ENCODE measurements around the gene PJVK.
"Not testable (repeated sequence)": the region's sequence is repeated elsewhere in the genome, so short reads cannot be mapped to it uniquely, and the experiment has no call there.

PJVK gene, protein sequence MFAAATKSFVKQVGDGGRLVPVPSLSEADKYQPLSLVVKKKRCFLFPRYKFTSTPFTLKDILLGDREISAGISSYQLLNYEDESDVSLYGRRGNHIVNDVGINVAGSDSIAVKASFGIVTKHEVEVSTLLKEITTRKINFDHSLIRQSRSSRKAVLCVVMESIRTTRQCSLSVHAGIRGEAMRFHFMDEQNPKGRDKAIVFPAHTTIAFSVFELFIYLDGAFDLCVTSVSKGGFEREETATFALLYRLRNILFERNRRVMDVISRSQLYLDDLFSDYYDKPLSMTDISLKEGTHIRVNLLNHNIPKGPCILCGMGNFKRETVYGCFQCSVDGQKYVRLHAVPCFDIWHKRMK
- 4.3 reads per million, percentile 17 among the genes with 10 or more reads in this experiment for total RNA-seq

DNA sequence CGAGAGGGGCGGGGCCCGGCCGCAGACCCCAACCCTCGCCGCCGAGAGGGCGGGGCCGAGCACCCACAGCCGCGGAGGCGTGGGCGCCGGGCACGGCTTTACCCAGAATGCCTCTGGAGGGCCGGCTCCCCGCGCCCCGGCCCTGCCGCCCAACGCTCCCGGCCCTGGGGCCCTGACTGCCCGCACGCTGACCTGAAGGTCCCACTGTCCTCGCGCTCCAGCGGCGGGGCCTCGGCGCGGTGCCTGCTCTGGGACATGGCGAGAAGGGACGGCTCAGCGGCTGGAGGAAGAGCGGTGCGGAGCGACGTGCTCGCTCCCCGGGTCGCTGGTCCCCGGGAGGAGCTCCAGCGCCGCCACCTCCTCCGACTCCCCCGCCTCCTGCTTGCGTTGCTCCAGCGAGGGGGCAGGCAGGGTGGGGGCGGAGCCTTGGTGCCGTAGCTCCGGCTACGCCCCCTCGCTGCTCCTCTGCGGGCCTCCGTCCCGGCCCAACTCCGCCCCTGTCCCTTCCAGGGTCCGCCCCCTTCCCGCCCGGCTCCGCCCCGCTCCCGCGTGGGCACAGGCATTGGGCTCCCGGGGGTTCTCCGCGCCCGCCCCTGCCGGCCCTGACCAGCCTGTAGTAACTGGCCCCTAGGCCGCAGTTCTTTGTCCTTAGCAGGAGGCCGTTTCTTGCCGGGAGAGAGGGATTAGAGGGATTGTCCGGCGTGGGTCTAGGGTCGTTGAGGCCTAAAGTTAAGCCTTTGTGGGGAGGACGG lies at the start of gene PJVK, which contains the start of gene PRKRA:
PJVK (plus strand) TSS at position 605 of the 752 bp plus-strand sequence. CDS start 2,032 bp downstream, outside the sequence.
PRKRA (minus strand) TSS at position 402 of the 752 bp plus-strand sequence; CDS start at position 257, 145 bp downstream.
- peak; percentile 91 for DNase-seq

DNA sequence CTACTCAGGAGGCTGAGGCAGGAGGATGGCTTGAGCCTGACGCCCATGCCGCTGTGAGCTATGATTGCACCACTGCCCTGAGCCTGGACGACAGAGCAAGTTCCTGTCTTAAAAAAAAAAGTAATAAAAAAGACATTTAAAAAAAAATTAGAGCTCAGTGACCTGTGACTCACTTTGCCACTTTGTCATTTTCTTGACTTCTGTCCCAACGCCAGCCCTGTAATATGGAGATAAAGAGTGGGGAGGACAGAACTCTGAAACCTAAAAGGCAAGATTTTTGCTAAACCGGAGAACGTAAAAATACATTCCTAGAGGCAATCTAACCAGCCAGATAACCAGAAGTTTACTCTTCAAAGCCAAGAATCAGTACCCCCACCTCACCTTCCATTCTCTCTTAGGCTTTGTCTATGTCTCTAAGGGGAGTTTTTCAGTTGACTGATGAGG lies 49.2 kb upstream of the PJVK start:
- no peak for DNase-seq

DNA sequence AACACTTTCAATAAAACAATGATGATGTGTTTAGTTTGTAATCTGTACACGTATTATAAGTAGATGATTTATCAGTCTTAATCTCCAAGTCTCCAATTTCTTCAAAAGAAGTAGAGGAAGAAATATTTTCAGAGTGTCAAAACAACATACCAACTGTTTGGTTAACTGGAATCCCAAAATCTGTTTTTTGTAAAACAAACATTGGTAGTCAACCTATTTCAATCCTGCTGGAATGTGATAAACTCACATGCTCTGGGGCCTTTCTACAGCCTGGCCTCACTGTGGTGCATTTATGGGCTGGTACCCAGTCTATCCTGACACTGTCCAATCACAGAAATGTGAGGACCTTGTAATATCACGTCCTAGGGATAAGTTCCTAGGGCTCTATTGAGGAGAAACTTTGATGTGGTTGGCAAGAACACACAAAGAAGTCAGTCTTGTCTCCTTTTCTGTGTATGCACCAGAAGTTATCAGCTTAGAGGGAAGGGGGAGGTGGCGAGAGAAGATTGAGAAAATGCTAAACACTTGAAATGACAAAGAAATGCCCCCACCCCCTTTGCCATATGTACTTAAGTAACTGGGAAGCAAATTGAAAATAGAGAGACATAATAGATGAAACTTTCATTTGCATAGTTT lies 47.4 kb upstream of the PJVK start:
- no peak for DNase-seq

DNA sequence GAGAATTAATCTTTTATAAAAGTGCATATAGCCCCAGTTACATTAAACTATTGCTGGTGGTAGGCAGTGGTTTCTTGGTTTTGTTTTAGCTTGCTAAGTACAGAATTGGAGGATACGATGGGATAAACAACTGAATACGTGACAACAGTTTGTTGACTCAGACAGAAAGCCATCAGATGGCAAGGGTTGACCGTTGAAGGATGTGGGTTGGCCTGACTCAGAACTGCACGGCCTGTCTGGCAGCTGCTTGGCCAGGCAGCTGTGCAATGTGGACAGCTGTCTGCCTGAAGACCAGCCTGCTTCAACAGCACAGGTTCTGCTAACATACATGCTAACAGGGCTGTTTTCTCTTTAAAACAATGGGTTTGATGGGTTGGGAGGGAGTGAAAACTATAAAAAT lies 46.8 kb upstream of the PJVK start:
- no peak for DNase-seq

DNA sequence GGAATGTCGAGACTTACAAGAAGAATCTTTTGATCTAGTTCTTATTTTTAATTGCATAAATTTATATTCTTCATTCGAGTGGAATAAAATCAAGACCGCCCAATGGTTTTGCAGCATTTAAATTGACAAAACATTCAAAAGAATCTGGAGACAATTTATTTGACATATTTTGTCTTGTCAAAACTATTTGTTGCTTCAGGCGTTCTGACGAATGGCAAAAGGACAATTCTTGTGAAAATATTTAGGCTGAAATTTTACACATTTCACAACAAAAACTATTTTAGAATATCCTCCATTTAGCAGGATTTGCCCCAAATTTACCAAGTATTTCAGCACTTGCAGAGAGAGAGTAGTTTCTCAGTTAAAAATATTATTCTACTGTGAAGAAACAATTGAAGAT lies 41.9 kb upstream of the PJVK start:
- no peak for DNase-seq

DNA sequence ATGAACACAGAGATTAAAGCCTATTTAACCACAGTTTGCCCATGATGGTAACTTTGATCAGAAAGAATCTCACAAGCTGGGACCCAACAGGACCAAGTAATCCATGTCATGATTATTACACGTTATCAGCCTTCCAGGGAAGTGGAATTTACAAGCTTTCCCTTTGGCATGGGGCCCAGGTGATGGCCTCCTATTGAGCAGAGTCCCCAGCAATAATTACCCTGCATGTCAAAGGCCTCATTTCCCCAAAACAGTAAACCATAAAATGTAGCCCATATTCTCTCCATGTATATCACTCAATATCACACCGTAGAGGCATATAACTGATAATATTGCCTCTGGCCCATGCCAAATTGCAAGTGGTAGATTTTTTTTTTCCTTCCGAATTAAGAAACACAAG lies 39.1 kb upstream of the PJVK start:
- no peak for DNase-seq

DNA sequence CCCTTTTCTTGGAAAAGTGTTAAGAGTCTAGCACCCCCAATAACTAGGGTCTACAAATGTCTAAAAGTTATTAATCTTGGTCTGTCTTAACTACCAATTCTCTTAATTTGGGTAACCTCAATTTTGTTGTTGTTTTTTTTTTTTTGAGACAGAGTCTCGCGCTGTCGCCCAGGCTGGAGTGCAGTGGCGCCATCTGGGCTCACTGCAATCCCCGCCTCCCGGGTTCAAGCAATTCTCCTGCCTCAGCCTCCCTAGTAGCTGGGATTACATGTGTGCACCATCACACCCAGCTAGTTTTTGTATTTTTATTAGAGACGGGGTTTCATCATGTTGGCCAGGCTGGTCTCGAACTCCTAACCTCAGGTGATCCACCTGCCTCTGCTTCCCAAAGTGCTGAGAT lies 38.7 kb upstream of the PJVK start:
- not testable (repeated sequence) for DNase-seq

DNA sequence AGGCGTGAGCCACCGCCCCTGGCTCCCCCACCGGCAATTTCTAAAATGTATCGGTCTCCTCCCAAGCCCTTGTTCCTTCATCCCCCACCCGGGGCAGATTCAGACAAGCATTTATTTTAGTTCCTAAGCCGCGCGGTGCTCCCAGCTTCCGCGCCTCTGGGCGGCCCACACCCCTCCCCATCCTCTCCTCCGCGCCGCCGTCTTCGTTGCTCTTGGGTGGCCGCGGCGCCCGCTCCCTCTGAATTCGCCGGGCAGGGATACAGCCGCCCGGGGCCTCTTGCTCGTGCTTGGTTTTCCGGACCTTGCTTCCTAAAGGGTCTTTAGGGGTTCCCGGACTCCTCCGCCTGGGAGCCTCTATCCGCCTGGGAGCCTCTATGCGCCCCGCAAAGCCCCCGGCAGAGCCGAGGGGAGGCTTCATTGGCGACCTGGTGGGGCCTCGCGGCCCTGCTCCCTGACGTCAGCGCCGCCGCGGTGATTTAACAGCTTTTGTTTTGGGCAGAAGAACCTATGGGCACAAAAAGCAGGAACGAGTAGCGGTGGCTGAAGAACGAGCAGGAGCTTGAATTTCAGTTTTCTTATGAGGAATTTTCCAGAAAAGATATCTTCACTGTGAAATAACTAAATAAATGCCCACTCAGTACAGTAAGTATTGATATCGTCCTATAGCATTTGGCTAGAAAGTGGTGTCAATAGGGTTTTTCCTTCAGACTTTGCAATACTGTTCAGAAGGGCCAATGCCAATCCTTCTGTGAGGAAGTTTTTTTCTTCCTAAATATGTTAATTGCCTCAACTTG lies 37.5 kb upstream of the PJVK start:
- DNase-seq: peak; percentile 58

DNA sequence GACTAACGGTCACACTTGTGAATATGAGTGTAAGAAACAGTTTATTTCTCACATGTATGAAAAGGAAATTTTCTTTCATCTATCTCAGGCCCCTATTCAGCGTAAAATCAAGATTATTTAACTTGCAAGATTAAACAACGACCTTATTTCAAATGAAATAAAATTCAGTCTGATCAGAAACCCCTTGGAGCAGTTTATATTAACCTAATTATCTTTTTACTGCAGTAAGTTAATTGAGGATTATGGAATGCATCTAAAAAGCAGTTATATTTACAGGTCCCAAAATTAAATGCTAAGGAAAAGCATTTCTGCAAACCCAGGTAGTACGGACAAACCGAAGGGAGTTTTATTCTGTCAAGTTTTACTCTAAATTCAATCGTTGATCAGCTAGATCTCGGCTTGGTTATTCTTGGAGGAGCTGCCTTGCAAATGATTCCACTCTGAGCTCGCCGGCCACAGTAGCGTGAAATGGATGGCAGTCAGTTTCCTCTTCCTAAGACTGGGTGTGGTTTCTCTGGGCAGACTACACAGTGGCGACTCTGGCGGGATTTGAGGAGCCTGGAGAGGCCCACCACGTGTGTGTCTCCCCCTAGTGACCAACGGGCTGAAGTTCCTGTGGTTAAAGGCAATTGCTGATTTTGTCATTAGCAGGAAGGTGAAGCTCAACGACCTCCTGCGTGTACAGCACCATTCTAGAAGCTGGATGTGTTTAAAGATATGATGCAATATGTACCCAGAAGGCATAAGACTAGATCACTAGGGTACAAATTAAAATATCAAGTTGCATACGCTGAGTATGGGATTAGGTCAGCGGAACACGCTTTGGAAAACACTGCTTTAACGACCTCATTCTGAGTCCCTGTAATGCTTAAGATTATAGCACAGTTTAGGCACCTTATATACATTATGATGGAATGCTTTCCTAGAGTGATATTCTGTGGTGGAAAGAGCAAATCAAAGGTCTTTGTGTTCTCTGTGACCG lies 36.6 kb upstream of the PJVK start:
- DNase-seq: peak; percentile 63

DNA sequence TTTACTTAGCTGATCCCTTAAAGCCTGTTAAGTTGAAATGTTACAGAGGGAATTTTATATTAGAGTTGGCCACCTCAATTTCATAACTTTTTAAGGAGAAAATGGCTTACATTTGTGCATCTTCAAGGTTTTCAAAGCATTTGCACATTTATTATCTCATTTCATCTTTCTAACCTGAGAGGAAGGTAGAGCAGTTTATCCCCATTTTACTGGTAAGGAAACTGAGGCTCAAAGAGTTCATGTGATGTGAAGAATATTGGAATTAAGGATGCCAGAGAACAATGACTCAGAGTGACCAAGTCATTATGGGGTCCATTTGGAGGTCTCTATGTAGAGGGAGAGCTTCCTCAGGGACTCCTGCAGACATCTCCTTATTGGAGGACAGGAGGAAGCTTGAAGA lies 35.2 kb upstream of the PJVK start:
- no peak for DNase-seq

DNA sequence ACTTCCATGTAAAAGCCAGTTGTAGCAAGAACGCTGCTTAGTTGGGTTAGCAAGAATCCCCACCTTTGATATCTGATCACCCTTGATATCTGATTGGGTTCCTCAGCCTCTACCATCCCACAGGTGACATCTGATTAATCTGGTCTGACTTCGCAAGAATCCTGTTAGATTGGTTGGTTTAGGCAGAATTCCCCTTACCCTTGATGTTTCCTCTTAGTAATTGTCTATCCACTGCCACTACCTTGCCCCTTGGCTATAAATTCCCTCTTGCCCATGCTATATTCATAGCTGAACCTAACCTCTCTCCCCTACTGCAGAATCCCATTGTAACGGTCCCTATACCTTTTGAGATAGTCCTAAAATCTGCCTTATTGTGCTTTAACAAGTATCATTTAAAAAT lies 33.3 kb upstream of the PJVK start:
- DNase-seq: no peak

DNA sequence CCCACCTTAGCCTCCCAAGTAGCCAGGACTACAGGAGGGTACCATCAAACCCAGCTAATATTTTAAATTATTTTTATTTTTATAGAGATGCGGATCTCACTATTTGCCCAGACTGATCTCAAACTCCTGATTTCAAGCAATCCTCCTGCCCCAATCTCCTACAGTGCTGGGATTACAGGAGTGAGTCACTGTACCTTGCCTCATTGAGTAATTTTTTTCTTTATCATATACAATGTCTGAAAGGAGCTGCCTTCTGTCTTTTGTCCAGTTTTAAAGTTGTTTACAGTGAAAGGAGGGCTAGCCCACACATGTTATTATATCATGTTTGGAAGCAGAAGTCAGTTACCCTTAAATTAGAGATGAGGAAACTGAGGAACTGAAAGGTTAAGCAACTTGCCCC lies 32.8 kb upstream of the PJVK start:
- DNase-seq: no peak

DNA sequence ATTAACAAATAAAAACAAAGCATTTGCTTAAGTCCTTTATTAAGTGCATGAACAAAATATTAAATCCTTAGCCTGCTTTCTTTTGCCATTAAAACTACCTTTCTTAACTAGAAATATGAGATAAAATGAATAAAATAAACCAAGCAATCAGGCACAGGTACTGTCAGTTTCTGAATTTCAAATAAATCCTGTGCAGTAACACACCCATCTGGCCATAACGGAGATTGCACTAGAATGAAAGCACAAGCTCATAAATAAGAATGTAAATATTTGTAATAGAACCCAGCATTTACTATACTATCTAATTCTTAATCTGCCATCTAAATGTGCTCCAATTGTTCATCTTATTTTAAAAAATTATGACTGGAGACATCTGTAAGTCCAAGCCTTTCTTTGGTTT lies 32.1 kb upstream of the PJVK start:
- DNase-seq: no peak

DNA sequence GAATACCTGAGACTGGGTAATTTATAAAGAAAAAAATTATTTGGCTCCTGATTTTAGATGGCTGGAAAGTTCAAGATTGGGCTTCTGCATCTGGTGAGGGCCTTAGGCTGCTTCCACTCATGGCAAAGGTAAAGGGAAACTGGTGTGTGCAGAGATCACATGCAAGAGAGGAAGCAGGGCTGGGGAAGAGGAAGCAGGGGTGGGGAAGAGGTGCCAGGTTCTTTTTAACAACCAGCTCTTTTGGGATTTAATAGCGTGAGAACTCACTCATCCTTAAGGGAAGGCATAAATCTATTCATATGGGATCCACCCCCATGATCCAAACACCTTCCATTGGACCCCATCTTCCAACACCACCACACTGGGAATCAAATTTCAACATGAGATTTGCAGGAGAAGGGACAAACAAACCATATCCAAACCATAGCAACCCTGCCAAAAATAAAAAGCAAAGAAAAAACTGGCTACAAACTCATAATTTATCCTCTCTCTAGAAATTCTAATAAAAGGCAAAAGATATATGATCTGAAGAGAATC lies 30.6 kb upstream of the PJVK start:
- DNase-seq: no peak

DNA sequence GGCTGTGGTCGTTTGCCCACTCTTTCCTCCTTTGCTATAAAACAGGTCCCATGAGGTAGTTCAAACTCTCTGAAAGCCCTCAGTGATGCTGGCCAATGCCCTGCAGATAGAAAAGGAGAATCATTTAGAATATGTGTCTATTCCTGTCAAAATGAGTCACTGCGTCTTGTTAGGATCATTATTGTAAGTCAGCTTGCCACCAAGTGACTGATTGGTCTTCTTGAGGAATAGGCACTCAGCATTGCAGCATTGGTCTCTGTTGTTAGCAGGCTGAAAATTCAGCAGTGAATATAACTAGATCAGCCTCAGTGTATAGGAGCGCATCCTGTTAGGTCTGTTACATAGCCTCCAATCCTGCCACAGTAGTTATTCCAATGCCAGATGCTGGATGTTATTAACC lies 29.1 kb upstream of the PJVK start:
- no peak for DNase-seq

DNA sequence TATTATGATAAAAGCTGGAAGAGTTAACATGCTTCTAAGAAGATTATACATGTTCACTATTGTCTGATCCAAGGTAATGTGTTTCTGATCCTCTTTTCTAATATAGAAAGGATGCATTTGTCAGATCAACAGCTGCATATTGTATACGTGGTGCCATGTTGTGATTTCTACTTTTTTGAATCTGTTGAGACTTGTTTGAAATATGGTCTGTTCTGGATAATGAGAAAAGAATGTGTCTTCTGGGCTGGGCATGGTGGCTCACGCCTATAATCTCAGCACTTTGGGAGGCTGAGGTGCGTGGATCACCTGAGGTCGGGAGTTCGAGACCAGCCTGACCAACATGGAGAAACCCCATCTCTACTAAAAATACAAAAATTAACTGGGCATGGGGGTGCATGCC lies 27.4 kb upstream of the PJVK start:
- DNase-seq: not testable (repeated sequence)

DNA sequence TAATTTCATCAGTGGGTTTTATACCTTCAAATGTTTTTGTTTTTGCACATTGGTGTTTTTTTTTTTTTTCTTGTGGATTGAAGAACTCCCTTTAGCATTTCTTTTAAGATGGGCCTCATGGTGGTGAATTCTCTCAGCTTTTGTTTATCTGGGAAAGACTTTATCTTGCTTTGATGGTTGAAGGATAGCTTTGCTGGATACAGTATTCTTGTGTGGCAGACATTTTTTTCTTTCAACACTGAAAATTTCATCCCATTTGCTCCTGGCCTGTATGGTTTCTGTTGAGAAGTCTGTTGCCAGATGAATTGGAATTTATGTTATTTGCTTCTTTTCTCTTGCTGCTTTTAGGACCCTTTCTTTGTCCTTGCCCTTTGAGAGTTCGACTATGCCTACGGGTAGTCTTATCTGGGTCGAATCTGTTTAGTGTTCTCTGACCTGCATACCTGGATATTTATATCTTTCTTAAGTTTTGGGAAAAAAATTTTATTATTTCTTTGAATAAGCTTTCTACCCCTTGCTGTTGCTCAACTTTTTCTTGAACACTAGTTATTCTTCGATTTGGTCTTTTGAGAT lies 25.8 kb upstream of the PJVK start:
- DNase-seq: no peak

DNA sequence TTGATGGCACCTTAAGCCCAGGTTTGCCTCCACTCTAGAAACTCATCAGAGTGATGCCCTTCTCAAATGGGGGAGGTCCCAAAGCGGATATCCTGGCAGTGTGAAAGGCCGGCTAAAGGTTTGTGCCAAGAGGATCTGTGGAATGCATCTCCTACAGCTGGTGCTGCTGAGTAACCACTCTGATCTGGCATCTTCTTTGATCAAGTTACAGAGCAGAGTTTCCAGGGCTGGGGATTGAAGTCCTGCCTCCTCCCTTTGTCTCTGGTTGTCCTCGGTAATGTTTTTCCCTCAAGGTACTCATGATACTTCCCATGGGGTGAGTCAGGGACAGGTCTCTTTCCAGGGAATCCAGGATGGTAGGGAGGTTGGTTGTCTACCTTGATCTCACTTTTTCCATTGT lies 24.8 kb upstream of the PJVK start:
- DNase-seq: no peak

DNA sequence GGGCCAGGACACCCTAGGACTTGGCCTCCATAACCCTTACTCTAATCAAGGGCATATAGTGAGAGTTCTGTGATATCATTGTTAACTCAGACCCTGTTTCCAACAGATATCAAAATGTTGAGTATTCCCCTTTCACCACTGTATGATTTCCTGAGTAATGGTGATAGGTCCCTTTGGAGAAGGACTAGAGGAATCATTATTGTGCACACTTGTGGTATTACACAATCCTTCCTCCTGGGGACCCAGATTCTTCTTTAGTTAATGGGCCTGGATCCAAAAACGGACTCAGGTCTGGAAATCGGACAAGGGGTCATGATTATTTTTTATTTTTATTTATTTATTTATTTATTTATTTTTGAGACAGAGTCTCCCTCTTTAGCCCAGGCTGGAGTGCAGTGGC lies 23.7 kb upstream of the PJVK start:
- no peak for DNase-seq

DNA sequence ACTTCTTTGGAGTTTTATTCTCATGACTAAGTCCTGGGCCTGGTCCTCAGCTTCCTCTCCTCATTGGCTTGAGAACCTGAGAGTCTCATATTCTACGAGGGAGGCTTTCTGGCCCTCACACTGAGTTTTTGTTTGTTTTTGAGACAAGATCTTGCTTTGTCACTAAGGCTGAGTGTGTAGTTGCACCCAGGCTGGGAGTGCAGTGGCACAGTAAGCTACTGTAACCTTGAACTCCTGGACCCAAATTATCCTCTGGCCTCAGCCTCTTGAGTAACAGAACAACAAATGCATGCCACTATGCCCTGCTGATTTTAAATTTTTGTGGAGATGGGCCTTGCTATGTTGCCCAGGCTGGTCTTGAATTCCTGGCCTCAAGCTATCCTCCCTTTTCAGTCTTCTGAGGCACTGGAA lies 22.8 kb upstream of the PJVK start:
- no peak for DNase-seq

DNA sequence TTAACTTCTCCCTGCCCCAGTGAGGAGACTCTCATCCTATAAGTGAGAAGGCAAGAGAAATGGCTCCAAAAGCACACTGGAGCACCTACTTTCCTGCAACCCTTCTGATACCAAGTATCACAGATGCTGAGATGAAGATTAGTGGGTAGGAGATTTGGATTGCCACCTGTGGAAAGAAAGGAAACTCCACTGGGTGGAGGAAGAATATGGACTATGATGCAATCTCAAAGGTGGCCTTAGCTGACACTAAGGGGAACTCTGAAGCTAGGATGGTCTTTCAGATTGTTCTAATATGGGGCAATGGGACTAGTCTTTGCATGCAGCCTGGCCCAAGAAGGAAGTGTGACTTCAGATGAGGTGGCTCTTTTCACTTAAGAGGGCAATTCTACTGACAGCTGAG lies 21.8 kb upstream of the PJVK start:
- DNase-seq: no peak

Data from effector CD4-positive, alpha-beta T cell (primary cell).